Stimulated activated CD4-positive, alpha-beta T cell treated with anti-CD3 and anti-CD28 coated beads, TNF-alpha, amount 100 ng/mL, for 1 hour (primary cell): ENCODE results near the gene KCNK6.

Experiments used
- DNase-seq, 3 donors: peaks; one replicate each; pipeline ENCODE4 v3.0.0-alpha.2; 2020; ENCODE audit warnings: low read depth in 3 of 3, low spot score in 1 of 3

KCNK6 gene

DNA sequence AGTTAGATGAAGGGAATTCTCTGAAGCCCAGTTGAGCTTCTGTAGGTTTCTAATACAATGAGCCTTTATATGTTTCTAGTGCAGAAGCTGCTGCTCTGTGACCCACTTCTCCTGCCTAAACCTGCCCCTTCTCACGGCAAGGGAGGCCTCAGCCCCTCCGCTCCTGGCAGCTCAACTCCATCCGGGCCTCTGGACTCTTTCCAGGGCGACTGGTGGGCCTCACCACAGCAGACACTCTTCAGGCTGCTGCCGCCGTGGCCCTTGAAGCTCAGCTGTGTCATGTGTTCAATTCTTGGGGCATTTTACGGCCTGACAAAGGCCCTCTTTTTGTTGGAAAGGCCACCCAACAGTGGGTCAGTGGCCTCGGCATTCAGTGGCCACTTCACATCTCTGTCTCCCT is 25.6 kb upstream of the KCNK6 start:
- DNase-seq = no peak

DNA sequence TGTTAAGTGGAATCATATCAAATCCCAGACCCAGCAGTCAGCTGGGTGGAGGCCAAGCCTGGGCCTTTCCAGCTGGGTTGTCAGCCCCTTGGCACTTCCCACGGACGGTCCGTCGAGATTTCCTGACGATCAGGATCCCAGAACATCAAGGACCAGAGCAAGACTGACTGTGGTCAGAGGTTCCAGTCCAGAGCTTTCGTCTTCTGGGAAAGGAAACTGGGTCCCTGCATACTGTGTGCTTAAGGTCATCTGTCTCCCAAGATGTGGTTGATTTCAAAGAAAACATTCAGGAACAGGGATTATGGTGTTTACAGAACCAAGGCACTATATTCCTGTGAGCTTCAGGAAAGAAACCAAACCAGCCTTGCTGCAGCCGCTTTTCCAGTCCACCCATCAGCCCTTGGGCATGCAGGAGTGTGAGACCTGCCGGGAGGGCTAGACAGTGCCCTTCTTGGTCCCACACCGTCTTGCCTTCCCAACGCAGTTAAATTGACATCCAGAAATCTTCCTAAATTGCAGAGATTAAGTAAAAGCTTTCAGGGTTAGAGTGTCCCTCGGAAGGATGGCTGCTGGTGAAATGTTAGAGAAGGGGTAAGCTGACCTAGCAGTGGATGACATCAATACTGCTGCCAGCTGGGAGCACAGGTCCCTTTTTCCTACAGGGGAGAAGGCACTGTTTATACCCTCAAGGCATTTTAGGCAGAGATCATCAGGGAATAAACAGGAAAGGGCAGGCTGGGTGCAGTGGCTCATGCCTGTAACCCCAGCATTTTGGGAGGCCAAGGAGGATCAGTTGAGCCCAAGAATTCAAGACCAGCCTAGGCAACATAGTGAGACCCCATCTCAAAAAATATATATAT is 20.6 kb upstream of the KCNK6 start:
- DNase-seq = no peak

DNA sequence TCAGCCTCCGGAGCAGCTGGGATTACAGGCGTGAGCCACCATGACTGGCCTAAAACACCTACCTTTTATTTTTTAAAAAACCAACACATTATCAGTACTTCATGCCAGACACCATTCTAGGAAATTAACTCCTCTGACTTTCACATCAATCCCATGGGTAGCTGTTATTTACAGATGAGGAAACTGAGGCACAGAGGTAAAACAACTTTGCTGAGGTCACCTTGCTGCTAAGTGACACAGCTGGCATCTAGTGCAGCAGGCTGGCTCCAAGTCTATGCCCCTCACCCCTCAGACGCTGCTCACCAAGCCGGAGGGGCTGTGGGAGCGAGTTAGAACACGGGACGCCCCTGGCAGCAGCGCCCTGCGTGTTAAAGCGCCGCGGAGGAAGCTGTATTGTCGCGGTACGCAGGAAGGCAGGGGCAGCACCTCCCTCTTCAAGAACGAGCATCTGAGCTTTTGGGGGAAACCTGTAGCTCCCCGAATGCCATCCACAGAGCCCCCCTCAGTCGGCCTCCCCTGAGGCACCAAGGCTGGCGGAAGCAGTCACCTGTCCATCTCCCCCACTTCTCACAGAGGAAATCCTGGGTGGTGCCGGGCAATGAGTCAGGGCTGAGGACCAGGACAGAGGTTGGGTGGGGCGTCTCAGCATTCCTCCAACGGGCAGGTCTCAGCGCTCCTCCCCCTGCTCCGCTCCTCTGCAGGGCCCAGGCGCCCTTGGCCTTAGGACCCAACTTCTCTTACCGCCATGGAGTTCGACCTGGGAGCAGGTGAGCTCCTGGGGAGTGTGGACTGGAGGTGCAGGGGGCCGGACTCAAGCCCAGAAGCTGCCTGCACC is 15.9 kb upstream of the KCNK6 start, which contains the start of gene C19orf33:
Gene C19orf33 (plus strand): TSS at position 735 of the 835 bp plus-strand sequence. CDS start 11 bp downstream, at position 746.
- DNase-seq = no peak

DNA sequence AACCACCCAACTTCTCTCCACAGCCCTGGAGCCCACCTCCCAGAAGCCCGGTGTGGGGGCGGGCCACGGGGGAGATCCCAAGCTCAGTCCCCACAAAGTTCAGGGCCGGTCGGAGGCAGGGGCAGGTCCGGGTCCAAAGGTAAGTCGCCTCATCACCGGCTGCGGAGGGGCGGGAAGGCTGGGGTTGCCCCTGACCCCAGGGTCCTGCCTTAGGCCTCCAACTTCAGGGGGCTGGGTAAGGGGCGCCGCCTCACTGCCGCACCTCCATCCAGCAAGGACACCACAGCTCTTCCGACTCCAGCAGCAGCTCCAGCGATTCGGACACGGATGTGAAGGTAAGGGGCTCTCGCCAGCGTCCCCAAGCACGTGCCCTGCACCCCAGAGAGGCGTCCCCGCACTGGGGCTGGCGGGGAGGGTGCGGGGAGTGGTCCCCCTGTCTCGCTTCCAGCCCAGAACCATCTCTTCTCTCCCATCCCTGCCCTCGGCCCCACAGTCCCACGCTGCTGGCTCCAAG is 15.2 kb upstream of the KCNK6 start:
- DNase-seq = no peak

DNA sequence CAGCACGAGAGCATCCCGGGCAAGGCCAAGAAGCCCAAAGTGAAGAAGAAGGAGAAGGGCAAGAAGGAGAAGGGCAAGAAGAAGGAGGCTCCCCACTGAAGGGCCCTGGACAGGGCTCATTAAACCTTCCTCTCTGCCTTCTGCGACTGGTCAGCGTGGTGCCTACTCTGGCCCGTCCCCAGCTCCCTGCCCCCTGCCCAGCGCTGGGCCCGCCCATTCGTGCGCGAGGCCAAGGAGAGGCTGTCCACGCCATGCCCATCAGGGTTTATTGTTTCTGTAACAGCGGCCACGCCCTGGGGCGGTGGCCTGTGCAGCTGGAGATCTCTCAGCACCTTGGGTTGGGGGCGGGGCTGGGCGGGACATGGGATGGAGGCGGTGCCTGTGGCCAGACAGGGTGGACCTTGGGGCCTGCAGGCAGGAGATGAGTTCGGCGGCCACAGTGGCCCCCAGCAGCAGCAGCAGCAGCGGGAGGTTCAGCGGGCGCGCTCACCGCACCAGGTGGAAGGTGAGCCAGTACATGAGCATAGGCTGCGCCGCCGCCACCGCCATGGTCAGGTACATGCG is 14.7 kb upstream of the KCNK6 start:
- DNase-seq = no peak

DNA sequence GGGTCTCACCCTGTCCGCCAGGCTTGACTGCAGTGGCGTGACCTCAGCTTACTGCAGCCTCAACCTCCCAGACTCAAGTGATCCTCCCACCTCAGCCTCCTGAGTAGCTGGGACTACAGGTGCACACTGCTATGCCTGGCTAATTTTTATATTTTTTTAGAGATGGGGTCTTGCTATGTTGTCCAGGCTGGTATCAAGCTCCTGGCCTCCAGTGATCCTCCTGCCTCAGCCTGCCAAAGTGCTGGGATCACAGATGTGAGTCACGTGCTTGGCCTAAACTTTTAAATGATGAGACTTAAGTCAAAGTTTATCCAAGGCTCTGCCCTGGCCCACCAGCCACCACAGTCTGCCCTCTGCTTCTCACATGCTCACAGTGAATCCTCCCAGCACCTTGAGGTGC is 13.4 kb upstream of the KCNK6 start:
- no peak for DNase-seq

GRCh38 chr19:38307076-38307475 is 12.6 kb upstream of the KCNK6 start:
- DNase-seq = no peak

DNA sequence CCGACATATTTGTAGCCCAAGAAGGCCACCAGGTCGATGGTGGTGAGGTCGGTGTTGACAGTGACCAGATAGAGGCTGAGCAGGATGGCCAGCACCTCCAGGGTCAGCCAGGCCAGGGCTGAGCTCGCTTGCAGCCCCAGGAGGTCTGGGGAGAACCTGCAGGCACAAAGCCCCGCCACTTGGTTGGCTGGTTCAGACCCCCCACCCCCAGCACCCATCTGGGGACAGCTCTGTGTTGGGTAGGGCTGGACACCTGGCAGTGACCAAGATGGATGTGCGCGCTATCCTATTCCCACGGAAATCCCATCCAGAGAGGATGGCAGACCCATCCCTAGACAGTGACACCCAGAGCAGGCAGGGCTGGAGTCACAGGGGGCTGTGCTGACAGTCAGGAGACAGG is 12.0 kb upstream of the KCNK6 start:
- no peak for DNase-seq

GRCh38 chr19:38308006-38308766 is 11.5 kb upstream of the KCNK6 start:
- DNase-seq = no peak

- no peak for DNase-seq
Observed at GRCh38 chr19:38308926-38309614, 10.6 kb upstream of the KCNK6 start.

DNA sequence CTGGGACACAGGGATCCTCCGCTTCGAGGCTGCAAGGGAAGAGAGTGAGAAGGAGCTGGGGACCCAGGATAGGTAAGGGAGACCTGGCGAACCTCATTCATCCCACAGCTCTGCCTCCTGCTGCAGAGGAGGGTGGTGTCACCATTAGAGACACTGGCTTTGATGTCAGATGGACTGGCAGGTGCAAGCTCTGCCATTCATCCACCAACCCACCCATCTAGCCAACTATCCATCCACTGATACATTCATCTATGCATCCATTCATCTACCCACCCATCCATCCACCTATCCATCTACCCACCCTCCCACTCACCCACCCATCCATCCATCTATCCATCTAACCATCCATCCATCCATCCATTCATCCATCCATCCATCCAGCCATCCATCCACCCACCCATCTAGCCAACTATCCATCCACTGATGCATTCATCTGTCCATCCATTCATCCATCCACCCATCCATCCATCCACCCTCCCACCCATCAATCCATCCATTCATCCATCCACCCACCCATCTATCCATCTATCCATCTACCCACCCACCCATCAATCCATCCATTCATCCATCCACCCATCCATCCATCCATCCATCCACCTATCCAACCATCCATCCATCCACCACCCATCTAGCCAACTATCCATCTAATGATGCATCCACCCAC is 9.9 kb upstream of the KCNK6 start:
- no peak for DNase-seq

- DNase-seq = no peak
Observed at GRCh38 chr19:38310279-38310670, 9.4 kb upstream of the KCNK6 start.

GRCh38 chr19:38310986-38311385 is 8.7 kb upstream of the KCNK6 start:
- DNase-seq = no peak

DNA sequence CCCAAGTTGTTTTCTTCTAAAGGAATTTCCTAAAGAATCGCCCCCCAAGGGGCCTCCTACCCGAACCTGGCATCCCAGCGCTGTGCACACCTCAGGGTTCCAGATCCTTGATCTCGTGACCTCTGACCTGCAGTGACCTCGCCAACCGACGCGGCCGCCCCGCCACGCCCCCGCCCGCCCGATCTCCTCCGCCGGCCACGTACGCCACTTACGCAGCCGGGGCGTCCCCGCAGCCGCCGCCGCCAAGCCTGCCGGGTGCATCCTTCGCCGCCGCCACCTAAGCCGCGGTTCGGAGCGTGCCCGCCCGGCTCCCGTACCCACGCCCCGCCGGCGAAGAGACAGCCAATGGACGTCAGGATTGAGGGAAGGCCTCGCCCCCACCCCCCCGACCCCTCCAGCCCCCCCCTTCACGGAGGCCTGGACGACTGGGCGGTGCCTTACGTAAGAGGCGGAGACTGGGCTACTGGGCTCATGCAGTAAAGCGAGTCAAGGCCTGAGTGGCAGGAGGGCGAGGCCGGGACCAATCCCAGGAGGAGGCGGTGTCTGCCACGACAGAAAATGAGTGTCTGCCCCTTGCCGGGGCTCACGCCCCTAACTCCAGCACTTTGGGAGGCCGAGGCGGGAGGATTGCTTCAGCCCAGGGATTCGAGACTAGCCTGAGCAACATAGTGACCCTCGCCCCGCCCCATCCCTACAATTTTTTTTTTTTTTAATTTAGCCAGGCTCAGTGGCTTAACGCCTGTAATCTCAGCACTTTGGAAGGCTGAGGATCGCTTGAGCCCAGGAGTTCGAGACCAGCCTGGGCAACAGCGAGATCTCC is 3.8 kb upstream of the KCNK6 start, which contains the start of gene YIF1B:
Gene YIF1B (minus strand): TSS at position 291 of the 820 bp plus-strand sequence. CDS start 30 bp downstream, at position 261.
- DNase-seq = peak; percentile 89

- DNase-seq = no peak
Observed at GRCh38 chr19:38316477-38317067, 3.1 kb upstream of the KCNK6 start.

DNA sequence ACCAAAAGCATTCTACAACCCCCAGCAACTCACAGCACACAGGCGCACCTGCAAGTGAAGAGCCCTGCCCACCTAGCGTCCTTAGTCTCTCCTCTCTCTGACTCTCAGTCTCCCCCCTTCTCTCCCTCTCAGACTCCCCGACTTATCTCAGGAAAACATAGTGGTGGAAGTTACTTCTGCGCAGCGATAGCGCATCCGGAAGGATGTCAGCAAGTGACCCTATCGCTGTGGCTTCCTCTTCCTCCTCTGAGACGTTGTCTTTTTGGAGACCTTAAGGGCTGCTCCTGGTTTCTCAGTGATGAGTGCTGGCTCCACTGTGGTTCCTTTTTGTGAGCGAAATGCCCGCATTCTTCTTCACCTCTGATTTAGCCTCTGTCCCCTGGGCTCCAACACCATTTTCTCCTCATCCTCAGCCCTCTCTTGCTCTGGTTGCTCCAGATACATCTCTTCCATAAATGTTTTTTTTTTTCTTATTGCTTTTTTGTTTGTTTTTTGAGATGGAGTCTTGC is 2.5 kb upstream of the KCNK6 start:
- DNase-seq = no peak

- DNase-seq = no peak
Observed at GRCh38 chr19:38318660-38319059, 985 bp upstream of the KCNK6 start.

DNA sequence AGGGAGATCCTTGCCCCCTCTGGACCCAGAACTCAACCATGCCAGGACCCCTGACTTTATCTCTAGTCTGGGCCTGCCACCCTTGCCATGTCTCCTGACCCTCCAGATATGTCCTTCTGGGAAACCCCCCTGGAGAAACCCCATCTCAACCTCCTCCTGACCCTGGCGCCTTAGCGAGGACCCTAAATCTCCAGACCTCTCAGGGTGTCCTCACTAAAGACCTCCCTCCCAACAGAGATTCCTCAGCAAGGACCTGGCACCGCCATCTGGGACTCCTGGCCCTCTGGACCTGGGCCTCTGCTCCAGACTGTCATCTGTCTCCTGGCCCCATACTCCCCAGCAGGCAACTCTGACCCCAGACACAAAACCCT is 1.3 kb downstream of the KCNK6 start:
- no peak for DNase-seq
